C4-2B (cell line): ENCODE data around the gene RIPOR3.
"Not testable (repeated sequence)": the region's sequence is repeated elsewhere in the genome, so short reads cannot be mapped to it uniquely, and the experiment has no call there.

ENCODE experiments used
- H3K27ac ChIP-seq: fragments of 450-650 bp; 2 replicates; pipeline ENCODE4 v1.5.1; 2017
- CTCF ChIP-seq: fragments of 450-650 bp; conservative IDR thresholded peaks from 2 replicates; pipeline ENCODE4 v1.5.1; 2017; ENCODE audit warnings: mild to moderate bottlenecking
- ZFX ChIP-seq: fragments of 450-650 bp; IDR thresholded peaks from 2 replicates; pipeline ENCODE4 v1.6.1; 2017

Gene RIPOR3

GRCh38 chr20:50680105-50680960 lies 11.0 kb downstream of the RIPOR3 start:
- TF ChIP-seq ZFX: no peak
- no peak for TF ChIP-seq CTCF
- no peak overlapping the region for H3K27ac ChIP-seq

- no peak overlapping the region for H3K27ac ChIP-seq
- TF ChIP-seq ZFX (no peak), CTCF (no peak)
Measured at GRCh38 chr20:50679753-50680104, 11.6 kb downstream of the RIPOR3 start.

- TF ChIP-seq ZFX (no peak), CTCF (no peak)
- H3K27ac ChIP-seq: no peak overlapping the region
Measured at GRCh38 chr20:50678169-50678898, 13.0 kb downstream of the RIPOR3 start.

GRCh38 chr20:50676858-50677257 lies 14.5 kb downstream of the RIPOR3 start:
- TF ChIP-seq ZFX (no peak), CTCF (no peak)
- H3K27ac ChIP-seq: no peak overlapping the region

- not testable (repeated sequence) for H3K27ac ChIP-seq
Measured at GRCh38 chr20:50676377-50676731, 15.0 kb downstream of the RIPOR3 start.

DNA sequence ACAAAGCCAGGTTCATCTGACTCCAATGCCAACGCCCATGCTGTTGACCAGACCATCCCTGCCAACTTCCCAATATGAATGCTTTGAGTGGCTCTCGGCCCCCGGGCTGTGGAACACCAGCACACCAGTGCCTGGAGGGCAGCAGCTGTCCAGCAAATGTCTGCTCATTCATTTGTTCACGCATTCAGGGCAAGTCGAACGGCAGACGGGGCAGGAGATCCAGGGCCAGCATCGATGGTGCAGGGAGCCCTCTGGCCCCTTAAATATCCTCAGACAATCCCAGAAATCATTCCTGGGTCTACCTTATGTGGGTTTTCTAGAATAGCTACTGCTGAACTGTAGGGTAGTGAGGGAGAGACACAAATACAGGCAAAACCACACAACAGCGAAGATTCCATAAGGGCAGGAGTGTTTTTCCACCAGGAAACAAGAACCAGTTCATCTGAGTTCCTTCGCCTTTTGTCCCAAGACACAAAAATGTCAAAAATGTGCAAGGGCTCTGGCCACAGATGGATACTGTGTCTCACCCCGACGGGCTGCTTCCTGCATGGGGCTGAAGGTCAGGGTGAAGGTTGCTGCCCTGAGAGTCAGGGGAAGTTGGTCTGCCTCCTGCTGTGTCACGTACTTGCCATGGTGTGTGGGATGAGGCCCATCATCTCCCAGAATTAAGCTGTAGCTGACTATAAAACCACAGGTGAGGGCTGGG lies 15.5 kb downstream of the RIPOR3 start:
- H3K27ac ChIP-seq: no peak overlapping the region
- no peak for TF ChIP-seq CTCF
- no peak for TF ChIP-seq ZFX

DNA sequence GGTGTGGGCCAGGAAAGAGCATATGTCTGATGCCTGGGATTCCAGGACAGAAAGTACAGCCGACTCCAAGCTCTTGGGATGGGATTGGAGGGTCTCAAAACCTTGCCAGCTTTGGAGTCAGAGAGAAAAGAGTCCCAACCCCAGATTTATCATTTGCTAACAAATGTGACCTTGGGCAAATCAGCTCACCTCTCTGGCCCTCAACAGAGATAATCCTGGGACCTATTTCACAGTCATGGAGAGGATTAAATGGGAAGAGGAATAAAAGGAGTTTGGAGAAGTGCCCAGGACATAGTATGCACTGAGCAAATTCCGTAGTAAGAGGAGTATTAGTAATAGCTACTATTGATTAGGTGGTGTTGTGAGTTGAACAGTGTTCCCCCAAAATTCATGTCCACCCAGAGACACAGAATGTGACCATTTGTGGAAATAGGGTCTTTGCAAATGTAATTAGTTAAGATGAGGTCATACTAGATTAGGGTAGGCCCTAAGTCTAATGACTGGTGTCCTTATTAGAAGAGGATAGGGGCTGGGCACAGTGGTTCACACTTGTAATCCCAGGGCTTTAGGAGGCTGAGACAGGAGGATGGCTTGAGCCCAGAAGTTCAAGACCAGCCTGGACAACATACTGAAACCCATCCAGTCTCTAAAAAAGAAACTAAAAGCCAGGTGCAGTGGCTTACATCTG lies 17.1 kb downstream of the RIPOR3 start:
- TF ChIP-seq ZFX (no peak), CTCF (no peak)
- H3K27ac ChIP-seq: no peak overlapping the region
